Embryonic facial prominence (tissue), 1 donor: ENCODE measurements around the gene DEFB108B.
A peak's percentile ranks its signal among the peaks of the same experiment; 100 is the strongest.
"Not testable (repeated sequence)": the region's sequence is repeated elsewhere in the genome, so short reads cannot be mapped to it uniquely, and the experiment has no call there.

Experiments
- DNase-seq: peaks from one replicate; pipeline ENCODE4 v3.0.0-alpha.2; 2016; ENCODE audit errors: extremely low spot score

The DEFB108B gene

GRCh38 chr11:71832811-71833210 is at the start of gene DEFB108B:
TSS of gene DEFB108B (plus strand) at chr11:71833200. CDS start at chr11:71833200, 0 bp downstream.
- DNase-seq = not testable (repeated sequence)

- DNase-seq = peak; percentile 78
Measured at GRCh38 chr11:71786114-71786847, 46.7 kb upstream of the DEFB108B start.

GRCh38 chr11:71786848-71787097 is 46.2 kb upstream of the DEFB108B start:
- DNase-seq = peak; percentile 96

- DNase-seq = peak; percentile 75
Measured at GRCh38 chr11:71787098-71787823, 45.7 kb upstream of the DEFB108B start.

GRCh38 chr11:71787824-71788454 is 45.1 kb upstream of the DEFB108B start:
- not testable (repeated sequence) for DNase-seq

- DNase-seq = not testable (repeated sequence)
Measured at GRCh38 chr11:71789444-71790196, 43.4 kb upstream of the DEFB108B start.

GRCh38 chr11:71791111-71791510 is 41.9 kb upstream of the DEFB108B start:
- DNase-seq = not testable (repeated sequence)

GRCh38 chr11:71792621-71793235 is 40.3 kb upstream of the DEFB108B start:
- not testable (repeated sequence) for DNase-seq

GRCh38 chr11:71794386-71795040 is 38.5 kb upstream of the DEFB108B start:
- DNase-seq = not testable (repeated sequence)

GRCh38 chr11:71795236-71795635 is 37.8 kb upstream of the DEFB108B start:
- not testable (repeated sequence) for DNase-seq

- DNase-seq = not testable (repeated sequence)
Measured at GRCh38 chr11:71796016-71796415, 37.0 kb upstream of the DEFB108B start.

GRCh38 chr11:71796781-71797180 is 36.2 kb upstream of the DEFB108B start:
- not testable (repeated sequence) for DNase-seq

GRCh38 chr11:71799556-71800128 is 33.4 kb upstream of the DEFB108B start:
- not testable (repeated sequence) for DNase-seq

GRCh38 chr11:71800335-71800953 is 32.6 kb upstream of the DEFB108B start:
- not testable (repeated sequence) for DNase-seq

GRCh38 chr11:71801026-71801425 is 32.0 kb upstream of the DEFB108B start:
- not testable (repeated sequence) for DNase-seq

- DNase-seq = not testable (repeated sequence)
Measured at GRCh38 chr11:71802874-71803273, 30.1 kb upstream of the DEFB108B start.

GRCh38 chr11:71804158-71804947 is 28.6 kb upstream of the DEFB108B start:
- not testable (repeated sequence) for DNase-seq

GRCh38 chr11:71812529-71812928 is 20.5 kb upstream of the DEFB108B start:
- DNase-seq = not testable (repeated sequence)
